GM18517 (cell line): ENCODE data around the gene HS3ST4.
"Not testable (repeated sequence)": the region's sequence is repeated elsewhere in the genome, so short reads cannot be mapped to it uniquely, and the experiment has no call there.

Experiments
- ATAC-seq: cut with Tn5 transposase; IDR thresholded peaks from one replicate; pipeline ENCODE4 v1.9.1; 2021; ENCODE audit warnings: mild to moderate bottlenecking, moderate library complexity; ENCODE audit not compliant: unreplicated experiment

Gene HS3ST4

DNA sequence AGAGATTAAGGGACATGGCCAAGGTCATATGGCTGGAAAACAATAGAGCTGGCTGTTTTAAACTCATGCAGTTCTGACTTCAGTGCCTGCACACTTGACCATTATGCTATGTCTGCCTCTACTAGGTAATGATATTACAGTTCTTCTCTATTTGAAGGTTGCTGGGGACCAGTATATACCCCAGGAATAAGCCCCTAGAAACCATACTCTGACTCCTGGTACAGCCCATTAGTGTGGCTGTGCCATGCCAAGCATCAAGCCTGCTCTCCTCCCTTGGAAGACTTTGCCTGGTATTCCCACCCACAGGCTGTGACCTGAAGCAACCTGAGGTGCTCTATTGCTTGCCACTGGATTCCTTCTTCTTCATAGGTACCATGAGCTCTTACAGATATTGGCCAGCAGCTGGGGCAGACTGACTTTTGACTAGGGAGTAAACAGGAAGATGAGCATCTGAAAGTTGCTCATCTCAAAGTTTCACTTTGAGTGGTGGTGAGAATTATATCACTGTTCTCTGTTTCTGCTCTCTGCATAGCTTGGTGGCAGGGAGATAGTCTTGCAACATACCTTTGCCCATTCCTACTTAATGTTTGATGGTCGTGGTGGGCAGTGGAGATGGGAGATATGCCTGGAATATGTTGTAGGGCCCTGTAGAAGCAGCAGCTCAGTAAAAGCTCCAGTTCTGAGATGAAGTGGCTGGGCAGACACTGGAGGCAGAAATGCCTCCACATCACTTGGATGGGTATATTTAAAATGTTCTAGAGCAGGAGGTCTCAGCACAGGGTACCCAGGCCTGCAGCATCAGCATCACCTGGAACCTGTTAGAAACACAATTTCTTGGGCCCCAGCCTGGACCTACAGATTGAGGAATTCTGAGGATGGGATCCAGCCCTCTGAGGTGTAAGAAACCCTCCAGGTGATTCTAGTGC, 274.7 kb downstream of the HS3ST4 start:
- ATAC-seq, result peak; percentile 87

DNA sequence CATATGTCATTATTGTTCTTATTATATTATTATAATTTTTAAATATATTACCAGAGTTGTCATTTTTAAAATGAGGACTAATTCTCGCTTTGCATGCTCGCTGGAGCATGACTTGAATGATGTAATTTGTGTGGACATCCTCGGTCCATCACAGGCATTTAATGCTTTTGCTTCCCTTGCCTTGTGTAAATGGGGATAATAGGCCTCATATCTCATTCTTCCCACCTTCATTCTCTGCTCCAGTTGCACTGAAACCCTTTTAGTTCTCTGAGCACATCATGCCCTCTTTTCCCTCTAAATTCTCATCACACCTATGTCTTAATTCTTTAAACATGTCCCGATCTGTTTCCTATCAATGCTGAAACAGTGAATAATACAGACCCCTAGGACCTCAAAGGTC, 285.4 kb downstream of the HS3ST4 start:
- ATAC-seq, result no peak

DNA sequence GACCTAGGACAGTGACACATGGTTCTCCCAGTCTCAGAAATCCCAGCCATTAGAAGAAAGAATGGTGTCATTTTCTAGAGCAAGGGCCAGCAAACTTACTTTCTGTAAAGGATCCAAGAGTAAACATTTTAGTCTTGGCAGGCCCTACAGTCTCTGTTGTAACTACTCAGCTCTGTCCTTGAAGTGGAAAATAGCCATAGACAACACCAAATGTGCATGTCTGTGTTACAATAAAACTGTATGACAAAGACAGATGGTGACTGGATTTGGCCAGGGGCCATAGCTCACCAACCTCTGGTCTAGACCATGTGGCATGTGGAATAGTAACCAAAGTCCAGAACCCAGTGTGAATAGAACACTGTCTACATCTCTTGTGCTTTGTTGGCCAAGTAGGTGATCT, 286.5 kb downstream of the HS3ST4 start:
- no peak for ATAC-seq

GRCh38 chr16:25988084-25988483, 296.3 kb downstream of the HS3ST4 start:
- no peak for ATAC-seq

DNA sequence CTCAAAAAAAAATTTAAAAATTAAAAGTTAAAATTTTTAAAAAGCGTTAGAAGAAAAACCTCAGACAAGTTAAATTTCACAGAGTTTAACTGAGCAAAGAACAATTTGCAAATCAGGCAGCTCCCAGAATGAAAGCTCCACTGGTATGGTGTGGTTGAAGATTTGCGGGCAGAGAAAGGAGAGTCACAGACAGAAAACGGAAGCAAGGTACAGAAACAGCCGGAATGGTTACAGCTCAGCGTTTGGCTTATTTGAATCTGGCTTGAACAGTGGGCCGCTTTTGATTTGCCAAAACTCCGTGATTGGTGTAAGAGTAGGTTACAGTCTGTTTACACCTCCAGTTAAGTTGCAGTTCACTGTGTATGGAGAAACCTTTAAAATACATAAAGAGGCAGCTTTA, 297.1 kb downstream of the HS3ST4 start:
- ATAC-seq, result no peak

DNA sequence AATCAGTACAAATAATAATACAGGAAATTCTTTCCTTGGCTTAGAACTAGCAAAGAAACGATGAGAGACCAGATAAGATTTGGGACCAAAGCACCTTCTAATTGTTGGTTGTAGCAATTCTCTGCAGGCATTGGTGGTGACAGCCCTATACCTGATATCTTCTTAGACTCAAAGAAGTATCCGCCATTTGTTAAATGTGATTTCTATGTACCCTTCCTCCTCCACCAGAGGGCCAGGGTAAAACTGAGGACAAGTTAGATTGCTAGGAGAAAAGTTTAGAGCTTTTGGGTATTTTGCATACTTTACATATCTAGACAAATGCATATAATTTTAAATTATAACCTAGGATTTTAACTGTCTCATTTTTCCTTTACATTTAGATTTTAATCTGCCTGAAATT, 304.3 kb downstream of the HS3ST4 start:
- ATAC-seq, result no peak

DNA sequence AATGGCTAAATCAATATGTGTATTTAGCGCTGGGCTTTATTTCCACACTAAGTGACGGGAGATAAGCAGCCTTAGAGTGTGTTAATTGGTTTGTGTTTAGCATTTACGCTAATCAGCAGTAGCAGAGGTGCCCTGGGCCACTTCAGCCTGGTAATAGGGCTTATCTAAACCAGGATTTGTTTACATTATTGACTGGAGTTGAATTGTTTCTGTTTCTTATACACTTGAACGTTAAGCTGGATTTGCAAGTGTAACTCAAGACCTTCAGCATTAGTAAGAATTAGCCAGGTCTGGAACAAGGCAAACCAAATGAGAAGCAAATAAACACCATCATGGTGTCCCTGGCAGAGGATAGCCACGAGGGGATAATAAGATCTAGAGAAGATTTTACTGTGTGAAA, 313.6 kb downstream of the HS3ST4 start:
- ATAC-seq, result no peak

DNA sequence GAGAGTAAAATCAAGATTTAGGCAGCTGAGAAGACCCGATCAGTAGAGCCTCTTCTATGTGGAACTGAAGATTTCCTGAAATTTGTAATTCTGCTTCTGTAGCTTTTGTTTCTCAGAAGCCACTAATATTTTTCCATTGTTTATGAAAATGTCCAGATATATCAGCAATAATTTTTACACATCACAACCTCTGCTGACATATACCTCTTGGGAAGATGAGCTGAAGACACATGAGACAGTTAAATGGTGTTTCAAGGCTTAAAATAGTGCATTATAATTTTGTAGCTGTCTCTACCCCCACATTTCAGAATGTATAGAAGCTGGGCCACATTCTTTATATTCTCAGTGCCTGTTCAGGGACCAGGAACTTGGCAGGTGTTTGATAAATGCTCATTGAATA, 320.6 kb downstream of the HS3ST4 start:
- ATAC-seq, result no peak

DNA sequence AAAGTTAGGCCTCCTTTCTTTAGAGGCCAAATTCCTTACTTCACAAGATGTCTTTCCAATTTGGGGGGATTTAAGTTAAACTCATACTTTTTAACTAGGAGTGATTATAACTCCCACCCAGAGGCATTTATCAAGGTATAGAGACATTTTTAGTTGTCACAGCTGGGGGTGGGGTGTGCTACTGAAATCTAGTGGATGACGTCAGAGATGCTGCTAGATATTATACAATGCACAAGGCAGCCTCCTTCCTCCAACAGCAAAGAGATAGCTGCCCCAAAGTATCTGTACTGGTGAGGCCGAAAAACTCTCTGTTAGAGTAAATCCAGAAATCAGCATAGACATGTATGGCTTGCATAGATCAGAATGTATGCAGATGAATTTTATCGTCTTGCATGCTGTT, 324.0 kb downstream of the HS3ST4 start:
- ATAC-seq, result no peak

DNA sequence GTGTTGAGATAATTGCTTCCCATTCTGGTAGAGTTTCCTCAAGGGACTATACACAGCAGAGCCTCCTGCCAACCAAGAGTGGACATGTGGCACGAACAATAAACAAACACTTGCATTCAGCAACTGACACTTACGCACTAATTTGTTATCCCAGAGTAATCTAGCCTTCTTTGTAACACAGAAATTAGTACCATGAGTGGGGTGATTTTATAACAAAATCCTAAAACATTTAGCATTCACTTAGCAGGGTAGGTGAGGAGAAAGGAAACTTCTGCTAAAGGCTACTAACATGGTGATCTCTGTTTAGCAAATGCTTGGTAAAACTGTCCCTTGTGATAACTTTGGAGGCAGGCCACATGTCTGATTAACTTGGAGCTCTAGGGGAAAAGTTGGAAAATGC, 325.2 kb downstream of the HS3ST4 start:
- ATAC-seq, result no peak

DNA sequence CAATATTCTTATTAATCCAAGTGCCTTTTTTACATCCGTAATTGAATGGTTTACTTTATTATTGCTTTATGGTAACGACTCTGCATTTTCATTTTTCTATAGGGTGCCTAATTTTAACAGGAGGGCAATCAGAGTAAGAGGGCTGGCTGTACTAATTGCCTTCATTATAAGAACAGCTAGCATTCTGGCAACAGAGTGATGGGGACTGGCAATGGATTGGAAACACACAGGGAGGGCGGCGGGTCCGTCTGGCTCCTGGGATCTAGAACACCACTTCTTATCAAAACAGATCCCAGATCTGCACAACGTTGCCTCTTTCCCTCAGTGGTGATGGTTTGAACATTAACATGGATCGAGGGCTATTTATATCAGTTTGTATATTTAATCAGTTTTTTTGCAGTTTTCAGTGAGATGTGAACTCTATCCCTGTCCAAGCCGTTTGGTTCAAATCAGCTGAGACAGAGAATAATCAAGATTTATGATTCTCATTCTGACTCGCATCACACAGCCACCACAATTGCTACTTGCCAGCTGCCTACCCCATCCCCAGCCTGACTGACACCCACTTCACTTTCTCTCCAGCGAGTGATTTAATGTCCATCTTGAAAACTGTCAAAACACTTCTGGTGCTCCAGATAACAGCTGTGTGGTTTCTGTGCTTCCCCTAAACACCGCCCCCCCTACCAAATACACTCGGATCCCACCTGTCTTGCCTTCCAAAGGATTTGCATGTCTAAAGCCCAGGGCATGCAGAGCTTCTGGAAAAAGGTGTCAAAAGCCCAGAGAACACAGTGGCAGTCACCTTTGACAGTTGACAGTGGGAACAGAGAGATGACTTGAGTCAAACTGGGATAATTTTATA, 327.9 kb downstream of the HS3ST4 start:
- no peak for ATAC-seq

GRCh38 chr16:26026709-26027450, 335.1 kb downstream of the HS3ST4 start:
- ATAC-seq, result no peak

- ATAC-seq, result no peak
Measured at GRCh38 chr16:26031286-26031685, 339.5 kb downstream of the HS3ST4 start.

- ATAC-seq, result not testable (repeated sequence)
Measured at GRCh38 chr16:26032661-26033060, 340.9 kb downstream of the HS3ST4 start.

DNA sequence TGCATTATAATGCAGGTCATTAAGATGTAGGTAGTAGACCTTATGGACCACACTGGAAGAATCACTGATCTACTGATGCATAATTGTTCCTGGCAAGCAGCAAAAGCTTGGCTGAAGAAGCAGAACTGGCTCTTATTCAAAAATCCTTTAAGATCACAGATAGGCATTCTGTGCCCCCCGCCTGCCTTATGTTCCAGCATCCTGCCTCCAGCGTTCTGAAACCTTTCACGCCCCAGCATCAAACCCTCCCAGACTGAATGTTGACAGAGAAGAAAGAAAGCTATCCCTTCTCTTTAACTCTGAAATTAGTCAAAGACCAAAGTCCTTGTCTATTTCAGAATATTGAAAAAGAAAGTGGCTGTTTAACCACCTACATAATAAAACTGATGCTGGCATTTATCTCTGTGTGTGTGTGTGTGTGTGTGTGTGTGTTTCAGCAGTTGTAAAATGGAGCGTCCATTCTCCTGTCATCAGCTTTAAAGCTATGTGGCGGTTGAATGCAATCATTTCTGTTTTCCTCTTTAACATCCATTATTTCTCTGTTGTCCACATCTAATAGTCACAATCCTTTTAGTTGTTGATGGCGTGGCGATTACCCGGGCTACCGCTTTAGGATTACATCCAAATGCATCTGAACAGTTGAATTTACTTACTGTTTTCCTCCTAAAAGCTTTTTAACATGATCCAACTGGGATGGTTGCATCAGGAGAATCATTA, 350.4 kb downstream of the HS3ST4 start:
- ATAC-seq, result no peak

DNA sequence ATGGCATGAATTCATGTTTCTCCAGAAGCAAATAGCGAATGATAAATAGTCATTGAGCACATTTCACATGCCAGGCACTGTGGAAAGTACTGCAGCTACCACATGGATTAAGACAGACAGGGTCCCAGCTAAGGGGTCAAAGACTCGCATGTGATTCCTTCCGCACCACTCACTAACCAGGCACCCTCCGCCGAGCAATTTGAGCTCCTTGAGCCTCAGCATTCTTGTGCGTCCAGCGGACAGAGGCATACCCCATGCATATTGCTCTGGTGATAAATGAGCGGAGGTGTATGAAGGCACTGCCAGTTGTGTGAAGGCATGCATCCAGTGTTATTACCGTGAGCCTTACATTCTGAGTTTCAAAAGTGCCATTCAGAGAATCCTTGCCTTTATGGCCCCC, 358.7 kb downstream of the HS3ST4 start:
- no peak for ATAC-seq

- no peak for ATAC-seq
Measured at GRCh38 chr16:26051063-26051462, 359.3 kb downstream of the HS3ST4 start.

- ATAC-seq, result no peak
Measured at GRCh38 chr16:26053889-26054288, 362.1 kb downstream of the HS3ST4 start.

- no peak for ATAC-seq
Measured at GRCh38 chr16:26058326-26058725, 366.6 kb downstream of the HS3ST4 start.

GRCh38 chr16:26070302-26071100, 378.7 kb downstream of the HS3ST4 start:
- no peak for ATAC-seq
